Inferior parietal cortex (tissue), 1 donor: ENCODE measurements around the gene CDH13.

Source experiments
- DNase-seq: peaks from one replicate; pipeline ENCODE4 v3.0.0-alpha.2; 2016; ENCODE audit errors: extremely low spot score

The CDH13 gene

GRCh38 chr16:83674931-83675535 lies 1048.3 kb downstream of the CDH13 start:
- DNase-seq, result no peak

GRCh38 chr16:83676086-83676485 lies 1049.3 kb downstream of the CDH13 start:
- no peak for DNase-seq

- no peak for DNase-seq
Measured at GRCh38 chr16:83680980-83681379, 1054.2 kb downstream of the CDH13 start.

GRCh38 chr16:83681381-83681956 lies 1054.7 kb downstream of the CDH13 start:
- no peak for DNase-seq

GRCh38 chr16:83682116-83682867 lies 1055.5 kb downstream of the CDH13 start:
- no peak for DNase-seq

GRCh38 chr16:83682868-83683235 lies 1056.1 kb downstream of the CDH13 start:
- no peak for DNase-seq

- DNase-seq, result no peak
Measured at GRCh38 chr16:83685615-83686165, 1058.9 kb downstream of the CDH13 start.

GRCh38 chr16:83686726-83687125 lies 1060.0 kb downstream of the CDH13 start:
- no peak for DNase-seq

GRCh38 chr16:83689385-83689831 lies 1062.6 kb downstream of the CDH13 start:
- DNase-seq, result peak; percentile 43

GRCh38 chr16:83692224-83692623 lies 1065.5 kb downstream of the CDH13 start:
- no peak for DNase-seq

GRCh38 chr16:83698964-83699363 lies 1072.2 kb downstream of the CDH13 start:
- no peak for DNase-seq

- no peak for DNase-seq
Measured at GRCh38 chr16:83699817-83700216, 1073.0 kb downstream of the CDH13 start.

- DNase-seq, result no peak
Measured at GRCh38 chr16:83700918-83701317, 1074.1 kb downstream of the CDH13 start.

- no peak for DNase-seq
Measured at GRCh38 chr16:83701494-83701893, 1074.7 kb downstream of the CDH13 start.

GRCh38 chr16:83704656-83705055 lies 1077.9 kb downstream of the CDH13 start:
- DNase-seq, result no peak

GRCh38 chr16:83705856-83706255 lies 1079.1 kb downstream of the CDH13 start:
- no peak for DNase-seq

GRCh38 chr16:83706394-83706793 lies 1079.6 kb downstream of the CDH13 start:
- DNase-seq, result no peak

- DNase-seq, result no peak
Measured at GRCh38 chr16:83711069-83711468, 1084.3 kb downstream of the CDH13 start.

- no peak for DNase-seq
Measured at GRCh38 chr16:83713597-83713996, 1086.8 kb downstream of the CDH13 start.

GRCh38 chr16:83714286-83714685 lies 1087.5 kb downstream of the CDH13 start:
- DNase-seq, result no peak

- no peak for DNase-seq
Measured at GRCh38 chr16:83715217-83715920, 1088.6 kb downstream of the CDH13 start.

- no peak for DNase-seq
Measured at GRCh38 chr16:83717308-83717707, 1090.5 kb downstream of the CDH13 start.
